Non-pigmented ciliary epithelial cell (primary cell): ENCODE data around the gene TEX36.
"Not testable (repeated sequence)": the region's sequence is repeated elsewhere in the genome, so short reads cannot be mapped to it uniquely, and the experiment has no call there.

Source experiments
- DNase-seq: peaks from one replicate; pipeline ENCODE4 v3.0.0-alpha.2; 2010; ENCODE audit warnings: low read depth

TEX36 gene

DNA sequence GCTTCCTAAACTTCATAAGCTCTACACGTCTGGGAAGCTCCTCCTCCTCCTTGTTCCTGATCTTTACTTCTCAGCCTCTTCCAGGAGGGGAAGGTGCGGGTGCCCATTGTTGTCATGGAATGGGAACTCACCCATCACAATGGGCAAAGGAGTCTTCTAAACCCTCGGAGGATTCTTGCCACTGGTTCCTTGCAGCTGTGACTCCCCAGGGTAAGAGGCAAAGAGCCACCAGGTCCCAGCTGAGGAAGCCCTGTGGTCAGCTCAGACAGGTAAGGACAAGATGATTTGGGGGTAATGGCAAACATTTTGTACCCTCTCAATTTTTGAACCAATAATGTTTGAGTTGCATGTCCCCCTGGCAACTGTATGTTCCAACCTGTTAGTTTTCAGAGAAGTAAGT lies at the start of gene TEX36:
TEX36 (minus strand) TSS at position 101 of the 400 bp plus-strand sequence. CDS start 174 bp downstream, outside the sequence.
- DNase-seq = no peak

DNA sequence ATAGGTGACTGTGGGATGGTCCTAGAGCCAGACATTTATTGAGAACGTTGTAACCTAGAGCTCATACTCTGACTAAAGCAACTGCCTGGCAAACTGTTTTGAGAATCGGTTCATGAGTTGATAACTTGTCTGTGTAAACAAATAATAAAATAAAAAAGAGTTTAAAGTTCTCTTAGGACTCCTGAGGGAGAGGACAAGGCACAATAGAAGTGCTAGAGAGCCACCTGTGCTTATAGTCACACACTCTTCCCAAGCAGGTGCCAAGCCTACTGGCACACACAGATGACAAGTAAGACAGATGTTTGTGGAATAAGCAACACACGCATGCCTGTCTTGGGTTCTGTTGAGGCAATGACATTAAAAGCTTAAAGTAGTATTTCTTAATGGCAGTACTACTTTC lies 44.5 kb upstream of the TEX36 start:
- DNase-seq = no peak

GRCh38 chr10:125726914-125727313 lies 44.0 kb upstream of the TEX36 start:
- DNase-seq = no peak

GRCh38 chr10:125722811-125723210 lies 39.8 kb upstream of the TEX36 start:
- no peak for DNase-seq

DNA sequence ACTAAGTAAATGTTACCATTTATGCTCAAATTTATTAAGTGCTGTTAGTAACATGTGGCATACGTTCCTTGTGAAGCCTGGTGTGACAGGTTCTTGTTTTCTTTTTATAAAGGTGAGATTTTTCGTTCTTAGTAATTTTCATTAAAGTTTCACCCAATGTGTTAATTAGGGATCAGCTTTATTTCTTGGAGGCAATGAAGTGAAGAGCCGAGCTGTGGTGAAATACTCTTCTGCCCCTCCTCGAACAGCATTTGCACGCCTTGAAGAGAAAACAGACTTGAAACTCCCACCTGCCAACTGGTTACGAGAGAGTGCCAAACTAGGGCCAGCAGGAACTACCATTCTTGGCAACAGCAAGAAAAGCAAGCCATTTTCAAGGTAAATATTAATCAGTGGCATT lies 38.1 kb upstream of the TEX36 start:
- no peak for DNase-seq

GRCh38 chr10:125720002-125720382 lies 37.0 kb upstream of the TEX36 start:
- no peak for DNase-seq

- DNase-seq = peak; percentile 85
Measured at GRCh38 chr10:125719173-125720001, 36.4 kb upstream of the TEX36 start, which contains the start of gene EDRF1. TSS of gene EDRF1 (plus strand) at chr10:125719709. CDS start at chr10:125719808, 99 bp downstream.

DNA sequence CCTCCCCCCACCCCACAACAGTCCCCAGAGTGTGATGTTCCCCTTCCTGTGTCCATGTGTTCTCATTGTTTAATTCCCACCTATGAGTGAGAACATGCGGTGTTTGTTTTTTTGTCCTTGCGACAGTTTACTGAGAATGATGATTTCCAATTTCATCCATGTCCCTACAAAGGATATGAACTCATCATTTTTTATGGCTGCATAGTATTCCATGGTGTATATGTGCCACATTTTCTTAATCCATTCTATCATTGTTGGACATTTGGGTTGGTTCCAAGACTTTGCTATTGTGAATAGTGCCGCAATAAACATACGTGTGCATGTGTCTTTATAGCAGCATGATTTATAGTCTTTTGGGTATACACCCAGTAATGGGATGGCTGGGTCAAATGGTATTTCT lies 31.8 kb upstream of the TEX36 start:
- not testable (repeated sequence) for DNase-seq

DNA sequence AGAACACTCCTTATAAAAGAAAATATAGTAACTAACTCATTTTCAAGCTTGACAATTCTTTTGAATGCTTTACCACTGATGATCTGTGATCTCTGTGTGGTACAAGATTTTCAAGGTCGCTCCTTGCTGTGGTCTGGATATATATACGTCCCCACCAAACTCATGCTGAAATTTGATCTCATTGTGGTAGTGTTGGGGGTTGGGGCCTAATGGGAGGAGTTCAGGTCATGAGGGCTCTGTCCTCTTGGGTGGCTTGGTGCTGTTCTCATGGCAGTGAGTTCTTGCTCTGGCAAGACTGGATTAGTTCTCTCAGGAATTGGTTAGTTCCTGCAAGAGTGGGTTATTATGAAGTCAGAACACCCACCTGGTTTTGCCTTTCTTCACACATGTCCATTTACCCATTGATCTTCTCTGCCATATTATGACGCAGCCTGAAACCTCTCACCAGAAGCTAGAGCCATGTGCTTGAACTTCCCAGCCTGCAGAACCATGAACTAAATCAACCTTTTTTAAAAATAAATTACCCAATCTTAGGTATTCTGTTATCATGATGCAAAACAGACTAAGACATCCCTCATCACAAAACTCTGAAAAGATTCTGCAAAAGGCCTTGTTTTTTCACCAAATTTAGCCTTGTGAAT lies 28.3 kb upstream of the TEX36 start:
- no peak for DNase-seq

GRCh38 chr10:125709553-125710474 lies 26.9 kb upstream of the TEX36 start:
- no peak for DNase-seq

- DNase-seq = no peak
Measured at GRCh38 chr10:125708971-125709503, 26.1 kb upstream of the TEX36 start.

GRCh38 chr10:125707541-125708468 lies 24.8 kb upstream of the TEX36 start:
- no peak for DNase-seq

DNA sequence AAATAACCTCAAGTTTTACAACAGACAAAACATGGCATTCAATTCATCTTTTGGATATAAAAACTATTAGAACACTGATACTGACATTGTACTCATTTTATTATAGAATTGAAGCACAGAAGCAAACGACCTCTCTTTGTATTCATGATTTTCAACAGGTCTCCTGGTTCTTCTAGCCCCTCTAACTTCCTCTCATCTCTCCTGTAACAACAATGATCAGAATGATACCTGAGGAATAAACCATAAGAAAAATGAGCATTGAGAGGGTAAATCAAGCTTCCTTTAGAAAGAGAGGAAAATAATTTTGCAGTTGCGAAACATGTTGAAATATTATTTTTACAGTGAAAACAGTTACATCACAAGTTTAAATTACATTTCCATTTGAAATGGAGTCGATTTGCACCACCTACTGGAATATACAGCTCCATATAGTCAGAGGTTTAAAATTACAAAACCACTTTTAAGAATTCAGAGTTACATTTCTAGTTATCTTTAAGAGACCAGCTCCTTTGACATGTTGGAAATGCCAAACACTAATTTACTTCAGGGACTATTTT lies 17.5 kb upstream of the TEX36 start:
- DNase-seq = no peak

- DNase-seq = no peak
Measured at GRCh38 chr10:125699562-125700143, 16.7 kb upstream of the TEX36 start.

DNA sequence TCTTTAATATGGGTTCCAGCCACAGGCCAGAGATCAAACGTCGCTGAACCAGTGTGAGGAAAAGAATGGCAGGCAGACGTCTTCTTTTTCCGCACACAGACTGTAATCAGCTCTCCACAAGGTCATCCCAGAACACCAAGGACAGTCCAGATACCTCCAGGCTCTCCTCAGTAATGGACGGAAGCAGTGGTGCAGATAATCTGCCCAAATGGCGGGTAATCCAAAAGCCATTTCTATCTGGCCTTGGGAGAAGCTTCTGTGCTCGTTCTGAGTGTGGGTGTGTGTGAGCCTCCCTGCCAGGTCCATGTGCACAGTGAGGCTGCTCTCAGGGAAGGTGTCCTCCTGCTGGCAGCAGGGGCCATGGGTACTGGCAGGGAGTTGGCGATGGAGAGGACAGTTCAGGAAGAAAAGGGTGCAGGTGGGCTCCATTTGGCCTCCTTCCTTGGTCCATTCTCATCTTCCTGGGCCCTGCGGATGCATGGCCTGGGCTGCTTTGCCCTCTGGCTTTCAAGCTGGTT lies 15.6 kb upstream of the TEX36 start:
- DNase-seq = no peak

GRCh38 chr10:125696884-125697283 lies 13.9 kb upstream of the TEX36 start:
- DNase-seq = not testable (repeated sequence)

DNA sequence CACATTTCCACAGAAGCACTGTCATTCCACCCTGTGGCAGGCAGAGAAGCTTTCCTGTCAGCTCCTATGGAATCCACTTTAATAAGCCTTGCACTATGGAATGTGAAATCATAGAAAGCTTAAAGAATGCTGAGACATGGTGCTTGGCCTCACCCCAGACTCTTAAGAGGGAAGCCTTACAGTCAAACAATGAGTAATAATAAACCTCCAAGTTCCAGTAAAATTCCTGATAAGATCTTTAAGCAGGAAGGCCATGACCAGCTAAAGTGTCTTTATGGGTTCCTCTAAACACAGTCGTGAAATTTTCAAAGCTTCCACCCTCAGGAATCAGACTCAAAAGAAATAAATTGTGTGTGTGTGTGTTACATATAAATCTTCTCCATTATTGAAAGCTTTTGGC lies 11.9 kb upstream of the TEX36 start:
- peak; percentile 72 for DNase-seq

GRCh38 chr10:125693524-125693847 lies 10.5 kb upstream of the TEX36 start:
- no peak for DNase-seq

DNA sequence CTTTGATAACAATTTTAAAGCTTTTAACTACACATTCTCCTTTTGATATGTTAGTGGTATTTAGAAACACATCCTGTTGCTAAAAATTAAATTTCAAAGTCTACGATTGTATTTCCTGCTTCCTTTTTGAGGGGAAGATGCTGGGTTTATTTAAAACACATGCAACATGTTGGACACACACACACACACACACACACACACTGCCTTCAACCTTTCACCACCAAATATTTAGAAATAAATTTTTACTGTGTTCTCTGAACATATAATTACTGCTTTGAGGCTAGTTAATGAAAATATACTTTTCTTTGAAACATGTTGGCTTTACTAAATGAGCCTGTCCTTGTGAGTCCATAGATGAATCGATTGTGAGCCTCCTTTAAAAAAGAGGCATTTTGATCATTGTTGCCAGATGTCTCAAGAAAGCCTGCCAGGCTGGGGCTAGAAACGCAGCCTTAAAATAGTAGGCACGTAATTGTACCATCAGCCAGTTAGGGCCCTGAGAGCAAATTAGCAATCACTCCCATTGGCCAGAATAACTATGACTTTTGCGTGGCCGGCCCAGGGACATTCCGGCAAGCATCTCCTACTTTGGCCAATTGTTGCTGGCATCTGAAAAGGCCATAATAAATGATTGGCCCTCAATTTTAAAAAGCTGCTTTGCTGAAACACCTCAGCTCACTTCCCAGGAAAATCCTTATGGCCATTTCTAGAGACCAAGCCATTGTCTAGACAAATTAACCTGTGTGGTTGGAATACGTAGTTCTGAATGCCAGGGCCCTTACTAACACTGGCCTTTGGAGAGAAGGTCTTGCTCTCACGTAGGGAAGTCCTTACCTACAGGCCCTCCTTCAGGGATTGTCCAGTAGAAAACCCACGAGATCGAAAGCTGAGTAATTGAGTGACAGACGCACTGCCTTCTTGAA lies 9.9 kb upstream of the TEX36 start:
- no peak for DNase-seq
